GM03348 (cell line): ENCODE measurements around the gene EYA2.
"Not testable (repeated sequence)": the region's sequence is repeated elsewhere in the genome, so short reads cannot be mapped to it uniquely, and the experiment has no call there.

ENCODE experiments used
- DNase-seq: peaks from one replicate; pipeline ENCODE4 v3.0.0; 2012; ENCODE audit warnings: low spot score

Gene EYA2

GRCh38 chr20:47175493-47175892 lies 280.9 kb downstream of the EYA2 start:
- DNase-seq: no peak

GRCh38 chr20:47176217-47176616 lies 281.6 kb downstream of the EYA2 start:
- not testable (repeated sequence) for DNase-seq

GRCh38 chr20:47178277-47178676 lies 283.6 kb downstream of the EYA2 start:
- DNase-seq: no peak

GRCh38 chr20:47178851-47179250 lies 284.2 kb downstream of the EYA2 start:
- DNase-seq: no peak

DNA sequence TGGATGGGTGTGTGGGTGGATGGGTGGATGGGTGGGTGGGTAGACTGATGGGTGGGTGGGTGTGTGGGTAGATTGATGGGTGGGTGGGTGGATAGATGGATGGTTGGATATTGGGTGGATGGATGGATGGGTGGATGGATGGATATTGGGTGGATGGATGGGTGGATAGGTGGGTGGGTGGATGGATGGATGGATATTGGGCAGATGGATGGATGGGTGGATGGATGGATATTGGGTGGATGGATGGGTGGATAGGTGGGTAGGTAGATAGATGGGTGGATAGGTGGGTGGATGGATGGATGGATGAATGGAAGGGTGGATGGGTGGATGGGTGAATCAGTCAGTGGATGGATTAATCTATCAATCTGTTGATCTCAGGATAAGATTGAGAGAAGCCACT lies 284.6 kb downstream of the EYA2 start:
- no peak for DNase-seq

DNA sequence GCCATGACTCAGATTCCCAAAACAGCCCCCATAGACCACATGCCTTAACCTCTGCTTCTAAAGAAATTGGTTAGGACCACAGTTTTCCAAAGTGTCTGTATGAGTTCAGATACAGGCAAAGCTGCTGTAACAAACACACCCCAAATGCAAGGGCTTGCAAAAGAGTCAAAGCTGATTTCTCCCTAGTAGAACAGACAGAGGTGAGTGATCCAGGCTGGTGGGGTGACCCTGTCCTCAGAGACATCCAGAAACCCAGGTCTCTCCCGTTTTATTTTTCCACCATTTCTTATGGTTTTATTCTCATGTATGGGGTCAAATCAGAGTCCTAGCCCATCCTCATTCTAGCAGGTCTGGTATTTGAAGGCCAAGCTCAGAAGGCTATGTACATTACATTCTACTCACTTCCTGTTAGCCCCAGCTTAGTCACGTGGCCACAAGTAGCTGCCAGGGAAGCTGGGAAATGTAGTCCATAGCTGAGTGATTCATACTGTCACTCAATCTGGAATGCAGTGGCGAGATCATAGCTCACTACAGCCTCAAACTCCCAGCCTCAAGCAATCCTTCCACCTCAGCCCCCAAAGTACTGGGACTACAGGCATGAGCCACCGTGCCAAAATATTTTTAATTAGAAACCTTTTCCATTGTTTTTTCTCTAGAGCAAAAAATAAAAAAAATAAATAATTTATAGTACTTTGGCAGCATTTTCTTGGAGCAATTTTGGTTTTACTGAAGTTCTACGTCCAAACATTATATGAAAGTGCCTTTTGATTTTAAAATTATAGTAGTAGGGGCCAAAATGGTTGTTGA lies 286.6 kb downstream of the EYA2 start:
- DNase-seq: peak; percentile 51

- DNase-seq: no peak
These were observed 288.7 kb downstream of the EYA2 start for GRCh38 chr20:47183367-47183766.

DNA sequence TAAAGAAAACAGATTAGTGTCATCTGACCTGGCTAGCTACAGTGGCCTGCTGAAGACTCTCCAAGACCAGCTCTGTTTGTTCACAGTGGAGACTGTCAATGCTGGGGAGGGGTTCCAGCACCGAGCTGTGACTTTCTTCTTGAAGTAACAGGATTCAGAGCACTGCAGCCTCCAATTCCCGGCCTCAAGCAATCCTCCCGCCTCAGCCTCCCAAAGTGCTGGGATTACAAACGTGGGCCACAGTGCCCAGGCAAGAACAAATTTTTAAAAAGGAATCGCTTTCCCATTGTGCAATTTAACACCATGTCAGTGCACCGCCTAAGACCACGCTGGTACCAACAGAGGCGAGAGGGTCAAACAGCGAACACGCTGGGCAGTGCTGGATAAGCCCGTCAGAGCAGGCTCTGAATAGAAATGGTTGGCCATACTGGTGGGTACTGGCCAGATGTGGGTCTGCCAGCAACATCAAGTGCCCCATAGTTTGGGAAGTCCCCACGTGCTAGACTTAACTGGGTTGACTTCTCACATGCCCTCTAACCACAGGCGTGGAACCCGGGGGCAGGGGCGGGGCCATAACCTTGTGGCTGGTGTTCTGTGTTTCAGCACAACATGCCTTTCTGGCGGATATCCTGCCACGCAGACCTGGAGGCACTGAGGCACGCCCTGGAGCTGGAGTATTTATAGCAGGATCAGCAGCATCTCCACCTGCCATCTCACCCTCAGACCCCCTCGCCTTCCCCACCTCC lies 293.0 kb downstream of the EYA2 start:
- no peak for DNase-seq

- DNase-seq: no peak
These were observed 293.9 kb downstream of the EYA2 start for GRCh38 chr20:47188540-47188939.

DNA sequence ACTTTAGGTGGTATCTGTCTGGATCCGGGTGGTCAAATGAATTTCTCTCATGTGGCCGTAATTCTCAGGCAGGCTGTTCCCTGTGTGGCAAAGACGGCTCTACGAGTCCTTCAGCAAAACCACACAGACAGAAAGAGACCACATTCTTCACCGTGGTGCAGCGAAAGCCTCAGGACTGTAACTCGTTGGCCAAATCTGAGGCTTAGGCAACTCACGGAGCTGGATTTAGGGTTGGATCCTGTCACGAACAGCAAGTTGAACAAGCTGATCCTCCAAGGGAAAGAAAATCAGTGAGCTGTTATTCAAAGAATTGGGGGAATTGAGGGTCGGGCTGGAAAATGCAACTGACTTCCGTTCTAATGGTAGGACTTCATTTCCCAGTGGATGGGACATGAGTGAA lies 294.4 kb downstream of the EYA2 start:
- DNase-seq: peak; percentile 58

DNA sequence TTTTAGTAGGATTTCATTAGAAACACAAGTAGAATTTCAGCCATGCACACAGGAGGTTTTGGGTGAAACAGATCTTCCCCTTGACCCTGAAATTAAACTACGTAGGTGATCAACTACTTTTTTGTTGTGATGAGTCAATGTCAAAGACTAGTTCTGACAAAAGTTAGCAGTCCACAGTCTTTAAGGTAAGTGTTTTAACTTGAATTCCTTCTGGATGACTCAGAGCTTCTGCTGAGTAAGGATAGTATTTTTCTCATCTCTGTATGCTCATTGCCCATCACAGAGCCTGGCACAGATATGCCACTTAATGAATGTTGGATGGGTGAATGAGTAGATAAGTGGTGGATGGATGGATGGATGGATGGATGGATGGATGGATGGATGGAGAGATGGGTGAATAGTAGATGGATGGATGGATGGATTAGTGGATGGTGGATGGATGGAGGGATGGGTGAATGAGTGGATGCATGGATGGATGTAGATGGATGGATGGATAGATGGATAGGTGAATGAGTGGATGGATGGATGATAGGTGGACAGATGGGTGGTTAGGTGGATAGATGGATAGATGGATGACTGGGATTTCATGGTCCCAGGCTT lies 296.5 kb downstream of the EYA2 start:
- no peak for DNase-seq

DNA sequence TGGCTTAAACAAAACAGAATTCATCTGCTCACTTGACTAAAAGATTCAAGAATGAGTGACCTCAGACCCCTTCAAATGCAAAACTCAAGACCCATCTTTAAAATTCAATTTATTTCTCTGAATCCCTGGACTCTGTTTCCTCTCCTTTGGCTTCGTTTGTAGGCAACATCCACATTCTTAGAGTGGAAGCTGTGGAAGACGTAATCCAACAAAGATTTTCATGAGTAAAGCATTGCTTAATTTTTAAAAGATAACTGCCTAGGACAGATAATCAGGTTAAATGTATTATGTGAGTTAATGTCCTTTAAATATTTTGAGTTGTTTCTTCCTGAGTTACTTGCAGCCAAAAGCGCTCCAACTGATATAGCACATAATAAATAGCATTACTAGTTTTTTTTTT lies 297.3 kb downstream of the EYA2 start:
- DNase-seq: no peak

DNA sequence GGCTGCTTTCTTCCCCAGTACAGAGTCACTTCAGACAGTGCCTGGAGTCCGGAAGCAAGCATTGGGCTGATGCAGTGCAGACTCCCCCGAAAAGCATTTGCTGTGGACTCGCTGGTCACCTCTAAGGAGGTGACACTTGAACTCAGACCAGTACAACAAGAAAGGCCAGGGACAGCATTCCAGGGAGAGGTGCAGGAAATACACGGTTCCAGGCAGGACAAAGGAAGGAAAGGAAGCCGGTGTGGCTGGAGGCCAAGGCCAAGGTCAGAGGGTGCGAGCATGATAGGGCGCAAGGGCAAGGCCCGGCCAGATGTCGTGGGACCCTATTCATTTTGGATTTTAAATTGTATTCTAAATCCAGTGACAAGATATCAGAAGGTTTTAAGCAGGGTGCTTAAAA lies 300.9 kb downstream of the EYA2 start:
- no peak for DNase-seq

- DNase-seq: peak; percentile 86
These were observed 301.7 kb downstream of the EYA2 start for GRCh38 chr20:47196091-47197081.

DNA sequence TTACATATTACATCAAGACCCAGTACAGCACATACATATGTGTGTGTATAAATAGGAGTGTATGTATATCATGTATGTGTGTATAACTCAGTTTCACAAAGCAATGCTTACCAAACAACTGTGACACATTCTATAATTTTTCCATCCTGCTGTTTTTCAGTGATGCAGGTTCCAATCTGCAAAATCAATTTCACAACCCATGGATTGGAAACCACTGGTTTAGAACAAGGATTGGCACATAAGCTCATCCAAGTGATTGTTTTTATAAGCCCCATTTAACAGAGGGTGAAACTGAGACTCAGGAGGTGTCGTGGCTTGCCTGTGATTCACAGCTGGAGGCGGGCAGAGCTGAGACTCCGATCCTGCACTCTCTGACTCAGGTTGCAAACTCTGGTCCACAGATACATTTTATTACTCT lies 303.6 kb downstream of the EYA2 start:
- DNase-seq: no peak

- no peak for DNase-seq
These were observed 304.4 kb downstream of the EYA2 start for GRCh38 chr20:47198996-47199552.

- DNase-seq: no peak
These were observed 306.6 kb downstream of the EYA2 start for GRCh38 chr20:47201074-47201730.

- no peak for DNase-seq
These were observed 308.4 kb downstream of the EYA2 start for GRCh38 chr20:47202733-47203667.

DNA sequence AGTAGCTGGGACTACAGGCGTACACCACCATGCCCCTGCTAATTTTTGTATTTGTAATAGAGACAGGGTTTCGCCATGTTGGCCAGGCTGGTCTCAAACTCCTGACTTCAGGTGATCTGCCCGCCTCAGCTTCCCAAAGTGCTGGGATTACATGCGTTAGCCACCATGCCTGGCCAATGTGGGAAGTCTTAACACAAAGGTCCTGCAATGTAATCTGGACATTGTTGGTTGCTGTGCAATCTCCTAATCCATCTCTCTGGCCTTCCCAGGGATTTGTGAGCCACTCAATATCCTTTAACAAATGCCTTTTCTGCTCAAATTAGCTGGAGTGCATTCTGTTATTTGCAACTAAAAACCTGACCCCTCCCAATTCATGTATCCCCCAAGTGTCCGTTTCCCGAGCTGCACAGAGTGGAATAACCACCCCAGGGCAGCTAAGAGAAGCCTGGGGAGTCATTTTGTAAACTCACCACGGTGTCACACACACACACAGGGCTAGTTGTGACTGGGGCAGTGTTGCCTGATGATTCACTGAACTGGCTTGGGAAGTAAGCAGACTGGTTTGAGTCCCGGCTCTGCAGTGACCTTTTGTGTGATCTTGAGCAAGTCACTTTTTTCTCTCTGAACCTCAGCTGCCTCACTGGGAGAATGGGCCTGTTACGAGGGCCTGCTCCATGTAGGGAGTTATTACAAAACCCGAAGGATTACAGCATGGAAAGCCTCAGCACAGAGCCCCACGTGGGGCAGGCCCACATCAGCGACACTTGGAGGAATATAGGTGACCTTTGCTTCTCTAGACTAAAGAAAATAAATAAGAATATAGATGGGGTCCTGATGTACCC lies 309.6 kb downstream of the EYA2 start:
- no peak for DNase-seq
